Putamen (tissue), 1 donor: ENCODE data around the gene C9orf72.

ENCODE experiments used
- DNase-seq: peaks from one replicate; pipeline ENCODE4 v3.0.0-alpha.2; 2016; ENCODE audit warnings: low spot score

C9orf72 gene

DNA sequence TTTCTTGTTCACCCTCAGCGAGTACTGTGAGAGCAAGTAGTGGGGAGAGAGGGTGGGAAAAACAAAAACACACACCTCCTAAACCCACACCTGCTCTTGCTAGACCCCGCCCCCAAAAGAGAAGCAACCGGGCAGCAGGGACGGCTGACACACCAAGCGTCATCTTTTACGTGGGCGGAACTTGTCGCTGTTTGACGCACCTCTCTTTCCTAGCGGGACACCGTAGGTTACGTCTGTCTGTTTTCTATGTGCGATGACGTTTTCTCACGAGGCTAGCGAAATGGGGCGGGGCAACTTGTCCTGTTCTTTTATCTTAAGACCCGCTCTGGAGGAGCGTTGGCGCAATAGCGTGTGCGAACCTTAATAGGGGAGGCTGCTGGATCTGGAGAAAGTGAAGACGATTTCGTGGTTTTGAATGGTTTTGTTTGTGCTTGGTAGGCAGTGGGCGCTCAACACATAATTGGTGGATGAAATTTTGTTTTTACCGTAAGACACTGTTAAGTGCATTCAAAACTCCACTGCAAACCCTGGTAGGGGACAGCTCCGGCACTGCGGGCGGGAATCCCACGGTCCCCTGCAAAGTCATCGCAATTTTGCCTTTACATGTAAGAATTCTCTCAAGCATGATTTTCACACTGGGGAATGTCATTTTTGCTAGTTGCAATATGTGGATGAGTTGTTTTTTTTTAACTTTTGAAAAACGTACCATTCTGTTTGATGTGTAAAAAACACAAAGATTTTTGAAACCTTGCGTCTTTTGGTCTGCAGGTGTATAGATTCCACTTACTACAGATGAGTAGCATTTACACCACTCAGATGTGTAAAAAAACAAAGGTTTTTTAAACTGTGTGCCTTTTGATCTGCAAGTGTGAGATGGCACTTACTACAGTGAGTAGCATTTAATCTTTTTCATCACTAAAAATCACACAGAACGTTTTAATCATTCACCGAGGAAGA, 631 bp upstream of the C9orf72 start:
- DNase-seq: peak; percentile 97

DNA sequence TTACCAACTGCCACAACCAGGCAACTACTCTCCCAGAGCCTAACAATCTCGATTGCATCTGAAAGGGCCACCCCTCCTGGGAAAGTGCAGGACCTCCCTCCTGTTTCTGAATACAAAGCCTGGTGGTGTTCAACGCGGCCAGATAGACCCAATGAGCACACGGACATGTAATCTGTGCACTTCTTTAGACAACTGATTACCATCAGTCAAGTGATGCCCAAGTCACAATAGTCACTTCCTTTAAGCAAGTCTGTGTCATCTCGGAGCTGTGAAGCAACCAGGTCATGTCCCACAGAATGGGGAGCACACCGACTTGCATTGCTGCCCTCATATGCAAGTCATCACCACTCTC, 739 bp downstream of the C9orf72 start:
- peak; percentile 60 for DNase-seq

DNA sequence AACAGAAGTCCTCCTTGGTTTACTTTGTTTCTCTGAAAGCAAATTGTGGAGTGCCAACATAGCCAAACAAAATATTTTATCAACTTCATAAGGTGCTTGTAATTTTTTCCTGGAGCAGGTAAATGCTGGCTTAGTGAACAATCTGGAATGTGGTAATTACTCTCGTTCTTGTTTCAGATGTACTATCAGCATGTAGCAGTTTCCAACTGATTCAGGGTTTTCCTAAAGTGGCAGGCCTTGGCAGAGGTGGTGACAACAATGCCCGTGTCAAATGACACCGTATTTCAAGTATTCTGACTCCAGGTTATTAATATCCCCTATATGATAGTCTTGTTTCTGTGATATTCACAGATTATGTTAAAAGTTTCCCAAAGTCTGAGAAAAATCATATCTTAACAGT, 1.2 kb downstream of the C9orf72 start:
- DNase-seq: no peak

DNA sequence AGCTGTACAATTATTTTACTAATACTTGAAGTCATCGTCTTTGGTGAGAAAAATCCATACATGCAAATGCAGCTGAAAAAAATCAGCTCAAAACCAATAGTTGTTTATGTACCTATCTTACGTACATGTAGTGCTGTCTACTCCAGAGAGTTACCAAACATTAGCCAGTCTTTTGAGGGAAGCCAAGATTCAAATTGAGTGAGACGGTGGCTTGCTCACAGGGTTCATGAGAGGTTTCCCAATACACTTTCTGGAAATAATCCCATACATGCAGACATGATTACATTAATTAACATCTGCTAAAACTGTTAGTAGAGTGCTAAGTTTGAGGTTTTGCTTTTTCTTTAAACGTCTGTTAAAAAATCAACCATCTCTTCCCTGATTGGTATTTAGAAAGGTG, 2.3 kb downstream of the C9orf72 start:
- no peak for DNase-seq

DNA sequence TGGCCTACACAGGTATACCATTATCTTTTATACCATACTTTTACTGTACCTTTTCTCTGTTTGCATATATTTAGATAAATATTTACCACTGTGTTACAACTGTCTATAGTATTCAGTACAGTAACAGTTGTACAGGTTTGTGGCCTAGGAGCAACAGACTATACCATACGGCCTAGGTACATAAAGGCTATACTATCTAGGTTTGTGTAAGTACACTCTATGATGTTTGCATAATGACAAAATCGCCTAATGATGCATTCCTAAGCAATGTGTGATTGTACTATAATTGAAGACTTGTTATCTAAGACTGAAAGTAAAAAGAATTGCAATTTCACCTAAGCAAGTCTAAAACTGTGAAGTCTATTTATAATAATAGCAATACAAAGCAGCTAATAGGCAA, 3.9 kb downstream of the C9orf72 start:
- DNase-seq: no peak

DNA sequence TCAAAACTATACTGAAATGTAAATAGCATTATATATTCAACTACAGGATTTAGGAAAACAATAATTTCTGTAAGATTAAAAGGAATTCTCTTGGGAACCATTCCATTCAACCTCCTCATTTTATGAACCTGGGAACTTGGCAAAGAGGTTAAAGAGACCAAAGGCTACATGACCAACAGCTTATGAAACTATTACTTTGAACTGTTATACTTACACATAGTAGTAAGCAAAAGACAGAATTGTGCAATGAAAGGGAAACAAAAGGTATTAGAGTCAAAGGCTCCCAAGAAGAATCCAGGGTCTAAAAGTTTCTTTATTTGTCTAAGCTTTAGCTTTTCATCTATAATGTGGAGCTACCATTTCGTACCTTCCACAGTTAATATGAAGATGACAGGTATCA, 7.2 kb downstream of the C9orf72 start:
- DNase-seq: no peak

DNA sequence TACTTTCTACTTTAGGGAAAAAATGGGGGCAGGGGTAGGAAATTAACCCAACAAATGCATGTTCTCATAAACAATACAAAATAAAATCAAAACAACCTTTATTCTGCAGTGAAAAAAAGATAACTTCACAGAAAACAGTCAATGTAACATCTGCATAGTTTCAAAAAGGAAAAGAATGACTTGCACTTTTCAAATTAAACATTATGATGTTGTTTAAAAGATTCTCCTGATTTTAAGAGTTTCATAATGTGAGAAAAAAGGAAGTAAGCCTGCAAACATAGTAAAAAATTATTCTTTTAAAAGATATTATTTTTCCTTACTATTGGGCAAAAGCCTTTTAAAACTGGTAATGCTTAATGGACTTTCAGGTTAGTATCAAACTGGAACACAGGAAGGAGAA, 7.6 kb downstream of the C9orf72 start:
- DNase-seq: no peak

DNA sequence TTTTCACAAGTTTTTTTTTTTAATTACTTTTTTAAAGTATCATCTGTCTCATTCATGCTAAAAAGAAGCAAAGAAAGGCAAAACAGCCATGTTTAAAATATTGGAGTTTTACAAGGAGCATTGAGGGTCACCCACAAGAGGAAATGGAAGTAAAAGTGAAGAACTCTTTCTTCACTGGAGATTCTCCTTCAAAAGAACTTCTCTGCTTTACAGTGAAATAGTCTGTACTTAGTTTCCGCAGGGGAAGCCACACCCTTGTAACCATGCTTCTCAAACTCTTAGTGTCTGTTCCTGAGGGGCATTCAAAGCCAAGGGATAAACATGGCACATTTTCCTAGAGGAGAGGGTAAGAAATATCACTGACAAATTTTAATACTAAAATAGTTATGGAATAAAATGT, 8.6 kb downstream of the C9orf72 start:
- no peak for DNase-seq

DNA sequence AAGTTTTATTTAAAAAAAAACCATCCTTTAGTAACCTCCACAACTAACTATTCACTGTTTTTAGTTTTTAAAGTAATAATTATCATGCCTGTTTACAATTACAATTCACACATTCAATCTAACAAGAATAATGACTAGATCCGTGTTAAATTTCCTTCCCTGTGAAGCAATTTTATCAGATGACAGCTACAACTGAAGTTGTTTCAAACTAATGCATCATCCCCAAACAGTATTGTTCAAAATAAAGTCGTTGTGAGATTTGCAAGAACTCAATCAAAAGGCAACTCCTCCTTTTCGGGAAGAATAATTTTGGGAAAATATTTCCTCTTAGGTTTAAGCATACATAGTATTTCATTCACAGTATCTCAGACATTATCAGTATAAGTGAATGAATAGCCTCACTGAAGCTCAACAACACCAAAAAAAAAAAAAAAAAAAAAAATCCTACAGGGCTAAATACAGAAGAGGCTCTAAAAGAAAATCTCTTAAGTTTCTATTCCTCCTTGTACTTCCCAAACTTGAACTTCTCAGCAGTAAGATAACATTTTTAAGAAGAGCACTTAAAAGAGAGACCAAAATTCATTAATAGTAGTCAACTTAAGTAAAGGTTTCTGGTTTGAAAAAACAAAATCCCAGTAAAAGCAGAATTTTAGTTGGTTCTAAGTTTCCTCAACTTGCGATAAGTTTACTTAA, 9.4 kb downstream of the C9orf72 start:
- no peak for DNase-seq

DNA sequence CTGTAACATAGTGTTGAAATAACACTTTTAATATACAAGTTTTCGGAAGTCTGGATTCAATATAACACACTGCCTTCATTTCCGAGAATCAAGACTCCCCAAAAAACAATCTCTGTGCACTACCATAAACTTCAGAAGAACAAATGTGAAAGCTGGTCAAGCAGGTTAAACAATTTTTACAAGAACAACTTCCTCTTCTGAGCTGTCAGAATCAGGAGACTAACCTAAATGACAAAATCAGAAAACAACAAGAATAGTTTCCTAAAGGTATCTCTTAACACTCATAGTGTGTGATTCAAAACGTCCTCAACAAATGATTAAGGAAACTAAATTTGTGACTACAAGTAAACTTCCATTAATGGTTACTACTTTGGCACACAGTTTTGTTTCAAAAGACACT, 11.6 kb downstream of the C9orf72 start:
- no peak for DNase-seq

DNA sequence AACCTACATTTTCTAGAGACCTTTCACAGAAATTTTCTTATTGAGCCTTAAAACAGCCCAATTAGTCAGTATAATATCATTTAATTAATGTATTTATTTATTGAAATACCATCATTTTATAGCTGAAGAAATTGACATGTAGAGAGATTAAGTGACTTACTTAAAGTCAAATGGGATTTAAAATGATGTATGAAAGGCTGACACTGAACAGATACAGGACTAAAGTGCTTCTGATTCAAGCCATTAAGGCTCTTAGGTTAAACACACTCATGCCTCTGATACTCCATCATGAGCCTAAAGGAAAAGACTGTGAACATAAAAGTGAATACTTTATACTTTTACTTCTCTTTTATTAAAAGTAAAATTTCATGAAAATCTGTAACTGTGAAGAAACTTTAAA, 12.8 kb downstream of the C9orf72 start:
- DNase-seq: no peak

DNA sequence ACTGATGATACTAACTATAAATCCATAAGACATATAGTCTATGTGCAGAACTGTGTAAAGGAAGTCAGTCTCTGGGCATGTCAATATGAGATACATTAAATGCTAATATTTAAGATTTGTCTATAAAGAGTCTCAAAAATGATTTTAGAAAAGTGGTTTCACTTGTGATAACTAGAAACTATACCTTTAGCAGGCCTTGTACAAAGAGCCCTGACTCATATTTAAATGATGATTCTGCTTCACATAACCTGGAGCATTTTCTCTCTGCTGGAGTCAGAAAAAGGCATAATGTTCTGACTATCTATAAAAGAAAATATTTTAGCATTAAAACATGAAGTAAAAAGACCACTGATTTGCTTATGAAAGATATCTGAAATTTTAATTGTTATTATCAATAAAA, 15.0 kb downstream of the C9orf72 start:
- DNase-seq: no peak

DNA sequence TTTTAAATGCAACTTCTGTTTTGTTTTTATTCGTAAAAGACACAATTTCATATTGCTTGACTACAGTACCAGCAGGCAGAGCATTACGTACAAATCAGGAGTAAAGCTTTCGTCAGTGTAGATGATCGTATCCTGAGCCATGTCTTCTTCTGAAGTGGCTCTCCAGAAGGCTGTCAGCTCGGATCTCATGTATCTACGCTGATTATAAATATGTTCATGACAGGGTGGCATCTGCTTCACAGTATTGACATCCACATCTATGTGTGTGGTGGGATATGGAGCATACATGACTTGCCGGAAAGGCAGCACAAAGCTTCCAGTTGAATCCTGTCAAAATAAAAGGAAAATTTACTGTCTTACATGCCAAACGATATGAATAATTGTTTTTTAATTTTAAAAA, 16.8 kb downstream of the C9orf72 start:
- no peak for DNase-seq

DNA sequence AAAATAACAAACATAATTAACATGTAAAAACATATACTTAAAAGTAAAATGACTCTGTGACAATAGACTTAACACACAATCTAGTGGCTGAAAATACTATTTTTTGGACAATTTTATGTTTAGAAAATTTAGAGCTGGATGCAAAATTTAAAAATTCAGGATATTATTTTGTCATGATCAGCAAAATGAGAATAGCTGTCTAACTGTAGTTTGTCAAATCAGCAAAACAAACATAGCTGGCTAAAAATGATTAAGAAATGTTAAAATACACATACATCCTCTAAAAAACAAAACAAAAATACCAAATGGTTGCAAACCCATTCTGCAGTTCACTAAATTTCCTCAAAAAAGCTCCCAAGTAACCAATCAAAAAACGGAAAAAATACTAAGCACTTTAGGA, 18.6 kb downstream of the C9orf72 start:
- DNase-seq: no peak

DNA sequence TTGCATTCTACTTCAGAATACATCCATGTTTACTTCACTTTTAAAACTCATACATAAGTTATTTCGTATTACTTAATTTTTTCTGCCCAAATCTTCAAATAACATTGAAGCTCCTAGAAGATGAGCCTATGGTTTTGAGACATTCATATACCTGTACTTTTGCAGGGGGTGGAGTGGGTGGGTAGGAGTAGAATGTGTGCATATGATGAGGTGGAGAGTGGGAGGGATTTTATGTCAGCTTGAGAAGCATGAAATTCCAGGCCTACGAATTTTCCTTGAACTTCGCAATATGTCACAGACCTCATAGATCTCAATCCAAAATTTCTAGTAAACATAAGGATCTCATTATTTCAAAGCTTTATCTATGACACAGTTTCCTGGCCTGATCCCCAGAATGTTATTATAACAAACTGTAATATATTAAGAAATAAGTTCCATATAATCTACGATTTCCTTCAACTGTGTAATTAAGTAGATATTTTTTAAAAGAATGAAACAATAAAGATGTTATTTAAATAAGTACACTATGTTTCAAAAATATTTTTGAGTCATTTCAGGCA, 24.0 kb downstream of the C9orf72 start:
- DNase-seq: peak; percentile 66

DNA sequence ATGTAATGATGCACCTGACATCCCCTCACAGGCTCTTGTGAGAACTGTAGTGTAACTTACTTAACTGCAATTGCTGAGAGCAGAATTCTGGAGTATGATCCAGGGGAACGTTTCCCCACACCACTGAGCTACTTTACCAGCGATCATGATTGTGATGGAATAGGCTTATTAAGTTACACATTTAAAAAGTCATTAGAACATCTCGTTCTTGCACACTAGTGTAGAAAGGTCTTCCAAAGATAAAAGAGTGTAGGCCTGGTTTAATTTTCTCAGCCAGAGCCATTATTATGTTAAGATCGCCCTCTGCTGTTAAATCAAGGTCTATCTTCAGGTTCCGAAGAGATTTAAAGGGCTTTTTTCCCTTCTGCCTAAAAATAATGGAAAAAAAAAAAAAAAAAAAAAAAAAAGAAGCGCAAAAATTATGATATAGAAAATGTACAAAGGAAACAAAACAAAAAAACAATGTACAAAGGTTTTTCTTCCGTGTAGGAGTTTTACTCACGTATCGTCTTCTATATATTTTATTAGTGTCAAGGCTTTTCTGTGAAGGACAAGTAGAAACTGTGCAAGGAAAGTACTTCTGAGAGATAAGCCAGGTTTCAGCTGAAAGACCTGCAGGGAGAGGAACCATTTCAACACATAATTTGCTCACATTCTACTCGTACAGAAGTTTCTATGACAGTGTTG, 25.1 kb downstream of the C9orf72 start:
- DNase-seq: peak; percentile 70

DNA sequence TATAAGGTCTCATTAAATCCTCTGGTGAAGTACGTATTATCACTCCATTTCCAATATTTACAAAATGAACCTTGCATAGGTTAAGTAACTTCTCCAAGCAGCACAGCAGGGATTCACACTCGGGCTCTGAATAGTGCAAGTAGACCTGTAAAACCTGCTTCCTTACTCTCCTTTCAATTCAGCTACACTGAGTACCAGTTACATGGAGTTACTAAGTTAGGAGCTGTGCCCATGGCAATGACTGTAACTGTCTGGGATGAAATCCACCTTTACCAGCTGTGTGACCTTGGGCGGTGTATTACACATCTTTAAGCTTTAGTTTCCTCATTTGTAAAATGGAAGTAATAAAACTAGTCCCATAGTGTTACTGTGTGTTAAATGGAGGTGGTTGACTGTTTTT, 27.8 kb downstream of the C9orf72 start:
- DNase-seq: no peak

DNA sequence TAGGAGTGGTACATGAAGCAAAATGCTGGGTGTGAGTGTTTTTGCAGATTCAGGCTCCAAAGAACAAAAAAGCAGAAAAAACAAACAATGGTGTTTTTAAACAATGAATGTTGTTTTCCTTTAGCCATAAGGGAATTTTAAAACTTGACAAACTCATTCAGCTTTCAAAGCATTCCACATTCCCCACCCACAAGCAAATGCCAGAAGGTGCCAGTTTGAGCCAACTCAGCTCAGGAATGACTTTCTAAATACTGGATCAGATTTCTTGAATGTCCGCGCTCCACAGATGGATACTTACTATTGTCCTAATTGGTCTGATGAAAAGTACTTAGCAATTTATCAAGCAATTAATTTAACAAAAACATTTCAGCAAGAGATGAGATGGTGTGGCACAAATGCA, 30.8 kb downstream of the C9orf72 start:
- no peak for DNase-seq

DNA sequence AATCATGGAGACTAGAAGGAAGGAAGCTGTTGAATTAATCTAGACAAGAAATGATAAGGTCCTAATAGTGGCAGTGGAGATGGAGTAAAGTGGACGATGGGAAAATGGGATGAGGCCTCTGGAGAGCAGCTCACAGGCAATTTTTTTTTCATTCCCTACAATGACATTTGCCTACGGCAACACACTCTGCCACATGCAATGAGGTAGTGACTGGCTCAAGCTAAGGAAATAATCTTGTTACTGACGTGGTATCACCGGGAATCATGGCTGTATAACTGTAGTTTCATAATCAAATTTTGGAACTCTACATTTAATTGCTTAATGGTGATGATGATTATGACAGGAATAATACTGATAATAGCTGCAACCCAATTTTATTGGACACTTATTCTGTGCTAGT, 31.5 kb downstream of the C9orf72 start:
- DNase-seq: no peak

DNA sequence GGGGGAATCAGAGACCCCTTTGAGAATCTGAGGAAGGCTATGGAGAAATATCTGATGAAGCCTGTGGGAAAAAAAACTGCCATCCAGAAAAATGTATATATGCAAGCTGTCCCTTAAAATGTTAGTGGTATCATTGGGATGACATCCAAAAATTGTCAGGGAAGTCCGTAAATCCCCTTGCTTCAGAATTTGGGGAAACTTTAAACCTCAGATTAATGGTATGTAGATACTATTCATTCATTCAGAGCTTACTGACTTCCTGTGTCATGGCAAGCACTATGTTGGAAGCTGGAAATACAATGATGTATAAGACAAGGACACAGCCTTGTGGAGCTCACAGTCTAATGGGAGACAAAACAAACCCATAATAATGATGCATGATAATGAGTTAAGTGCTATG, 32.8 kb downstream of the C9orf72 start:
- no peak for DNase-seq

DNA sequence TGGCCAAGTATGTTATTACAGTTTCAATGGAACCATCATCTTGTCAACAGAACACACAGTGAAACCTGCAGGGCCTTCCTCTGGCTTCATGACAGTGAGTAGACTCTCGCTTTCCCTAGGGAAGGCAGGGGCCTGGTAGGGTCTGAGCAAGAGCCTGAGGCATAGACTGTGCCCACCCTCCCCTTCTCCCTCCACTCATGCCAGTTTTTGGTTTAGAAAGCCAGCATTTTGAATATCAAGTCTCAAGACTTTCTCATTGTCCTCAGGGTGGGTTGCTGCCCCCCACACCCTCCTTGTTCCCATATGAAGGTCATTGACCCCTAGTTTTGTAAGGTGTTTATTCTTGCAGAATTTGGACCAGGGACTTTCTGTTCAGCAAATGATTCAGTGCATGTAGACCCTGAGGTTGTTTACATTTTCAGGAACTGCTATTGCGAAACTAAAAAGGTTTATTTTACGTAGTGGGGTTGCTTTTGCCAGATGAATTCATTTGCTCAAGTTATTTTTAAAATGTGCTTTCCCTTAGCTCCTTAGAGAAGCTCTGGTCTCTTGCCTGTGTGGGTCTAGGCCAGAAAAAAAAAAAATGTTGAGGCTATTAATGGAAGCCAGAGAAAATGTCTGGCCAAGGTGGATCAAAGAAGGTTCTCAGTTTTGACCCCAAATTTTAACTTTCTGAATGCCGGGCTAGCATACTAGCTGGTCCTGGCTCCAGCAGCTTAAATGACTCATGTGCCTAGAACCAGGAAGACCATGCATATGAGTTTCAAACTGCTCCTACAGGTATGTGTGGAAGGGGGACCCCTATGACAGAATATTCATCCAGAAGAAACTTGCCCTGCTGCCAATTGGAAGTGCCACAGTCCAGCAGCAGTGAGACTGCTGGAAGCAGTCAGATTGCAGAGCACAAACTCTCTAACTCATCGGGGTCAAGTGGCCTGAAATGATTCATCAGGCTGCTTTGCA, 33.5 kb downstream of the C9orf72 start:
- DNase-seq: peak; percentile 36
